GM13977 (cell line): ENCODE data around the gene CHSY1.
A peak's percentile ranks its signal among the peaks of the same experiment; 100 is the strongest.
"Not testable (repeated sequence)": the region's sequence is repeated elsewhere in the genome, so short reads cannot be mapped to it uniquely, and the experiment has no call there.

Source experiments
- DNase-seq: peaks from one replicate; pipeline ENCODE4 v3.0.0; 2012; ENCODE audit warnings: low spot score
- CTCF ChIP-seq: IDR thresholded peaks from 2 replicates; pipeline ENCODE4 v1.5.1; 2012; ENCODE audit warnings: mild to moderate bottlenecking, control low read depth; ENCODE audit not compliant: insufficient read depth; ENCODE audit errors: extremely low read depth, missing control alignments
- in situ Hi-C: fragments of 300-500 bp; cut with MboI; formaldehyde crosslinking; loops from one replicate; pipeline ENCODE4 v1.12.0; 2022; ENCODE audit warnings: low sequenced_read_pairs, low pct_unique_long_range_greater_than_20kb, mixed read lengths, inconsistent platforms; ENCODE audit not compliant: unreplicated experiment

The CHSY1 gene

DNA sequence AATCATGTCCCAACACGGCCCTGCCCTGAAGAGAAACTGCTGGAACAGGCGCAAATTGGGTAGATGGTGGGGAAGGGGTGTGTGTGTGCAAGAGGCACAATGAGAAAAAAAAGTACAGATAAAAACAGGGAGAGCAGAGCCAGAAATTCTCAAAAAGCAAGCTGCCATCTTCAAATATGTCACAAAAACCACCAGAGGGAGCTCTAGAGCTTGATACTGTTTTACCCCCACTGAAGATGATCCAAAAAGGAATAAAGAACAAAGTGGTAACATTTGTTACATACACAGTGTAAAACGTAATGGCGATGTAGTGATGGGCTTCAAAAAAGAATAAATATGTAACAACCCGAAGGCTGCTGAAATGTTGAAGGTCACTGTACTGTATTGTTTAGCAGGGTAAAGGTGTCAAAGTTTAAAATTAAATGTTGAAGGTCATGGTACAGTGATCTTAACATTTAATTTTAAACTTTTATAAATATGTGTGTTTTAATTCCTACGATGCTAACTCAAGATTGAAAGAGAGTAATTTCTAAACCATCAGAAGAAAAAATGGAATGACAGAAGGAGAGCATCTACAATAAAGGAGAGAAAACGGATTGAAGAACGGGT is 37.2 kb upstream of the CHSY1 start:
- TF ChIP-seq CTCF, result peak; percentile 64
- no peak for DNase-seq
- in situ Hi-C loops, result no loop called here

DNA sequence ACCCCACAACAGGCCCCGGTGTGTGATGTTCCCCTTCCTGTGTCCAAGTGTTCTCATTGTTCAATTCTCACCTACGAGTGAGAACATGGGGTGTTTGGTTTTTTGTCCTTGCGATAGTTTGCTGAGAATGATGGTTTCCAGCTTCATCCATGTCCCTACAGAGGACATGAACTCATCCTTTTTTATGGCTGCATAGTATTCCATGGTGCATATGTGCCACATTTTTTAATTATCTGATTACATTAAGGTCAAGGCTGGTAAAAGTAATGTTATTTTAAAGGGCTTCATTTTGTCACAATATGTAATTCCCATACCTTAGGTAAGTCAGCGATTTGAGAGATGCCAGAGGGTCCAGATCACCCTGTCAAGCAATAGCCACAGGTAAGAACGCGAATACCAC is 35.5 kb upstream of the CHSY1 start:
- in situ Hi-C loops, DNase-seq: not testable (repeated sequence)

- in situ Hi-C loops, result no loop called here
- DNase-seq, result no peak
- no peak for TF ChIP-seq CTCF
These were observed 34.7 kb upstream of the CHSY1 start for GRCh38 chr15:101286471-101287114.

DNA sequence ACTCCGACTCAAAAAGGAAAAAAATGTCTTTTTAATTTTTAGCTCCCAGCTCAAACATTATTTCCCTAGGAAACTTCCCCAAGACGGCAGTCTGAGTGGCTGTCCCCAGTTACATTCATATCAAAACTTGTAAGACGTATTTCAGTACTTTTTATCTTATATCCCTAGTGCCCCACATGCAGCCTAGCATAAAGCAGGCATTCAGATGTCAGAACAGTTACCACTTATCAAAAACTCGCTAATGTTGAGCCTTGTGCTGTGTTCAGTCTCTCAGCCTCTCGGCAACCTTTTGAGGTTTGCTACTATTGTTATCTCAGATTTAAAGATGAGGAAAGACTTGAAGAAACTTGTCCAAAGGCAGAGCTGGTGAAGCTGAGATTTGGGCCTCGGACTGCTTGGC is 32.1 kb upstream of the CHSY1 start:
- no peak for TF ChIP-seq CTCF
- in situ Hi-C loops, result no loop called here
- no peak for DNase-seq

- DNase-seq, result no peak
- in situ Hi-C loops, result no loop called here
- TF ChIP-seq CTCF, result no peak
These were observed 28.2 kb upstream of the CHSY1 start for GRCh38 chr15:101280007-101280406.

DNA sequence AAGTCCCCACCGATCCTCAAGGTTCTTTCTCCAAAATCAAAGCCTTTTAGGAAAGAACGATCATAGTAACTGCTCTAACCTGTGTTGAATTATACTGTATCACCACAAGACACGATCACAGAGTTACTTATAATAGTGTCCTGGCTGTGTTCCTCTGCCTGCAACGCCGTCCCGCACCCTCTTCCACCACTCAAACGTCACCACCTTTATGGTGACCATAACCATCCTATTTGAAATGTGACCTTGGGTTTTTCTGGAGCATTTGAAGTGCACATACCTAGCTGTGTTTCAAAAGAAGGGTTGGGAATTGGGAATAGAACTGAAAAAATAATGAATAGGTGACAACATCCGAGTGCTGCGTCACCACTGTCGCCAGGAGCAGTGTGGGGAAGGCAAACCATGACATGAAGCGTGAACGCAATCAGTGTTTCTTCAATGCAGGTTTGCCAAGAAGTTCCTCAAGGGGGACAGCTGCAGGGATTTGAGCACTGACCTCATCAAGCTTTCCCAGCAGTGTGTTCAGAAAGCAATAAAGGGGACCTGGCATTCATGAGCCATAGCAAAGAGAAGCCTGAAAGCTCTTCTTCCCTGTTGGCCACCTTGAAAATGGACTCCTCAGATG is 26.2 kb upstream of the CHSY1 start:
- no peak for TF ChIP-seq CTCF
- DNase-seq, result no peak
- in situ Hi-C loops, result no loop called here
